Spleen (tissue), 11 donors: ENCODE results near the gene MASP2. TPM values are rescaled to one million over a fixed set of nuclear protein-coding genes. Genes with fewer than 3 reads are reported as not detected.

Experiments
- DNase-seq: peaks from one replicate; pipeline ENCODE4 v3.0.0-alpha.2; 2020
- H3K27ac ChIP-seq, 8 donors: fragments of 200-600 bp; sonication (generic) in 7 of 8; 1 replicate in 4 of 8; 2 replicates in 4 of 8; pipeline versions ENCODE4 v1.5.0 to v1.8.0; 2016 to 2021; ENCODE audit warnings: inconsistent platforms in 4 of 8, mild to moderate bottlenecking in 4 of 8, moderate library complexity in 1 of 8
- H3K27me3 ChIP-seq, 7 donors: fragments of 200-600 bp; sonication (generic) in 6 of 7; replicated peaks in 1 of 7; 1 replicate in 4 of 7; 2 replicates in 3 of 7; pipeline versions ENCODE4 v1.5.0 to v1.8.0; 2016 to 2021; ENCODE audit warnings: inconsistent platforms in 3 of 7, mild to moderate bottlenecking in 1 of 7
- H3K36me3 ChIP-seq, 6 donors: fragments of 200-600 bp; sonication (generic) in 5 of 6; 1 replicate in 4 of 6; 2 replicates in 2 of 6; pipeline versions ENCODE4 v1.5.0 to v1.8.0; 2016 to 2021; ENCODE audit warnings: inconsistent platforms in 2 of 6
- H3K4me1 ChIP-seq, 6 donors: fragments of 200-600 bp; sonication (generic) in 5 of 6; 1 replicate in 3 of 6; 2 replicates in 3 of 6; pipeline versions ENCODE4 v1.5.0 to v1.8.0; 2016 to 2021; ENCODE audit warnings: inconsistent platforms in 3 of 6
- H3K4me3 ChIP-seq, 8 donors: fragments of 200-600 bp; sonication (generic) in 7 of 8; 1 replicate in 4 of 8; 2 replicates in 4 of 8; pipeline versions ENCODE4 v1.5.0 to v1.8.0; 2016 to 2021; ENCODE audit warnings: inconsistent platforms in 4 of 8, mild to moderate bottlenecking in 4 of 8, moderate library complexity in 2 of 8
- H3K9me3 ChIP-seq, 8 donors: fragments of 200-600 bp; sonication (generic) in 7 of 8; 1 replicate in 4 of 8; 2 replicates in 4 of 8; pipeline versions ENCODE4 v1.5.0 to v1.8.0; 2016 to 2021; ENCODE audit warnings: inconsistent platforms in 4 of 8
- CTCF ChIP-seq, 11 experiments: fragments of 200-600 bp in 7 of 11; fragments of 450-650 bp in 4 of 11; sonication (generic) in 4 of 11; IDR thresholded peaks in 8 of 11; conservative IDR thresholded peaks in 3 of 11; 1 replicate in 7 of 11; 2 replicates in 4 of 11; pipeline versions ENCODE4 v1.4.0 to v1.8.0; 2016 to 2021; ENCODE audit warnings: antibody characterized with exemption in 11 of 11, inconsistent platforms in 4 of 11, mild to moderate bottlenecking in 1 of 11
- POLR2A ChIP-seq, 3 donors: fragments of 450-650 bp; IDR thresholded peaks; one replicate each; pipeline ENCODE4 v1.5.1; 2017; ENCODE audit warnings: antibody characterized with exemption in 3 of 3, mild to moderate bottlenecking in 1 of 3
- POLR2AphosphoS5 ChIP-seq, 3 donors: sonication (generic); formaldehyde crosslinking; IDR thresholded peaks; one replicate each; pipeline ENCODE4 v1.5.1; 2017; ENCODE audit warnings: antibody characterized with exemption in 3 of 3
- WGBS, 5 donors: extraction: QIAGEN DNeasy Blood & Tissue Kit in 3 of 5; methylation state at CpG; one replicate each; pipeline versions ENCODE4 v1.1.5 to v1.1.7; 2013 to 2018; 5-methylcytosine and 5-hydroxymethylcytosine counted together
- intact Hi-C: fragments of 100-400 bp; cut with DNase I; formaldehyde crosslinking; loops from one replicate; pipeline ENCODE4 v1.15.0; 2023; ENCODE audit warnings: low total_unique reads
- polyA plus RNA-seq, 3 donors: library from polyadenylated mRNA; stranded (reverse); fragments of 200-250 nt; gene quantifications; one replicate each; pipeline ENCODE4 v1.2.1, GENCODE V29; 2013
- total RNA-seq, 7 donors: library from RNA; depleted of rRNA in 3 of 7; stranded (reverse); fragments of >200 nt in 3 of 7; fragmentation: NEBNext Ultra II Directional in 4 of 7; extraction: Animal tissue kit (Norgen Biotek cat#: 25700) in 4 of 7; gene quantifications; one replicate each; pipeline versions ENCODE4 v1.1.0 to v1.2.1, GENCODE V29; 2016 to 2021
- donor health status: healthy with polysubstance abuse.
- donor health status: DM: no; HTN: no; CAD: no; lungs with moderate emphysema.
- donor health status: DM: no; HTN: no; CAD: no.
- donor health status: Bipolar disorder and iron deficiency.
- donor health status: healthy.
- donor health status: DM: no; HTN: no; CAD: no.
- donor health status: DM: yes; HTN: yes; CAD: no.

The MASP2 gene
- total and polyA plus RNA-seq, 10 donors = 0.06 TPM; not detected in 9

GRCh38 chr1:11025618-11026017 is 21.4 kb downstream of the MASP2 start:
- TF ChIP-seq CTCF (IDR thresholded peaks at IDR 0.05 in 8 of 11, conservative IDR thresholded peaks at IDR 0.05 in 3 of 11) (no peak), POLR2AphosphoS5 (IDR thresholded peaks at IDR 0.05) (no peak), POLR2A (IDR thresholded peaks at IDR 0.05) (no peak)
- Histone ChIP-seq H3K9me3 (no peaks in the 10 kb centered on the region), H3K27ac (no peak overlapping the region), H3K27me3 (no peaks in the 10 kb centered on the region), H3K4me1 (peaks cover 0 to 15% (median 0%) of the 10 kb centered on the region in 6 donors), H3K4me3 (no peak overlapping the region), H3K36me3 (peaks cover 0 to 99% (median 71%) of the 10 kb centered on the region in 6 donors)
- intact Hi-C loops = no loop called here
- 85 to 89% (median 86%) methylated on average over 1 of the region's 1 CpG for WGBS, 5 donors
- DNase-seq = no peak

- TF ChIP-seq POLR2A (IDR thresholded peaks at IDR 0.05) (no peak), CTCF (IDR thresholded peaks at IDR 0.05 in 8 of 11, conservative IDR thresholded peaks at IDR 0.05 in 3 of 11) (no peak), POLR2AphosphoS5 (IDR thresholded peaks at IDR 0.05) (no peak)
- 71 to 89% (median 76%) methylated on average over 2 of the region's 2 CpGs for WGBS, 5 donors
- Histone ChIP-seq H3K27me3 (no peaks in the 10 kb centered on the region), H3K9me3 (no peaks in the 10 kb centered on the region), H3K4me1 (peaks cover 0 to 15% (median 0%) of the 10 kb centered on the region in 6 donors), H3K36me3 (peaks cover 0 to 99% (median 75%) of the 10 kb centered on the region in 6 donors), H3K4me3 (no peak overlapping the region), H3K27ac (no peak overlapping the region)
- DNase-seq = no peak
- intact Hi-C loops = no loop called here
Observed at GRCh38 chr1:11024874-11025203, 22.2 kb downstream of the MASP2 start.

GRCh38 chr1:11024154-11024873 is 22.7 kb downstream of the MASP2 start:
- no peaks in the 10 kb centered on the region for H3K27me3 ChIP-seq
- no peak overlapping the region for H3K27ac ChIP-seq
- intact Hi-C loops = no loop called here
- H3K4me3 ChIP-seq = no peak overlapping the region
- 87 to 96% (median 94%) methylated on average over 3 of the region's 3 CpGs for WGBS, 5 donors
- TF ChIP-seq CTCF (IDR thresholded peaks at IDR 0.05 in 8 of 11, conservative IDR thresholded peaks at IDR 0.05 in 3 of 11) (no peak), POLR2AphosphoS5 (IDR thresholded peaks at IDR 0.05) (no peak), POLR2A (IDR thresholded peaks at IDR 0.05) (no peak)
- H3K9me3 ChIP-seq = no peaks in the 10 kb centered on the region
- H3K4me1 ChIP-seq = peaks cover 0 to 17% (median 0%) of the 10 kb centered on the region in 6 donors
- H3K36me3 ChIP-seq = peaks cover 0 to 99% (median 79%) of the 10 kb centered on the region in 6 donors
- no peak for DNase-seq

DNA sequence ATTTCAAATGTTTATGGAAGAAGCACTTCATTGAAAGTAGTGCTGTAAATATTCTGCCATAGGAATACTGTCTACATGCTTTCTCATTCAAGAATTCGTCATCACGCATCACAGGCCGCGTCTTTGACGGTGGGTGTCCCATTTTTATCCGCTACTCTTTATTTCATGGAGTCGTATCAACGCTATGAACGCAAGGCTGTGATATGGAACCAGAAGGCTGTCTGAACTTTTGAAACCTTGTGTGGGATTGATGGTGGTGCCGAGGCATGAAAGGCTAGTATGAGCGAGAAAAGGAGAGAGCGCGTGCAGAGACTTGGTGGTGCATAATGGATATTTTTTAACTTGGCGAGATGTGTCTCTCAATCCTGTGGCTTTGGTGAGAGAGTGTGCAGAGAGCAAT is 23.8 kb downstream of the MASP2 start:
- no peaks in the 10 kb centered on the region for H3K27me3 ChIP-seq
- no peak for TF ChIP-seq POLR2AphosphoS5 (IDR thresholded peaks at IDR 0.05)
- TF ChIP-seq POLR2A (IDR thresholded peaks at IDR 0.05) = no peak
- TF ChIP-seq CTCF (IDR thresholded peaks at IDR 0.05 in 8 of 11, conservative IDR thresholded peaks at IDR 0.05 in 3 of 11) = no peak
- H3K4me1 ChIP-seq = peaks cover 0 to 28% (median 2%) of the 10 kb centered on the region in 6 donors
- no peak overlapping the region for H3K27ac ChIP-seq
- no peak for DNase-seq
- intact Hi-C loops = no loop called here
- peaks cover 3 to 100% (median 89%) of the 10 kb centered on the region in 6 donors for H3K36me3 ChIP-seq
- 94 to 98% (median 95%) methylated on average over 14 of the region's 14 CpGs for WGBS, 5 donors
- H3K9me3 ChIP-seq = no peaks in the 10 kb centered on the region
- H3K4me3 ChIP-seq = no peak overlapping the region
